Cerebellar nuclear complex (tissue), 1 donor: Measurements from ENCODE around the gene COQ10B.
"Not testable (repeated sequence)": the region's sequence is repeated elsewhere in the genome, so short reads cannot be mapped to it uniquely, and the experiment has no call there.

Source experiments
- DNase-seq, 2 experiments: peaks; one replicate each; lab custom pipeline; 2025; lab: John Stamatoyannopoulos, UW

The COQ10B gene

DNA sequence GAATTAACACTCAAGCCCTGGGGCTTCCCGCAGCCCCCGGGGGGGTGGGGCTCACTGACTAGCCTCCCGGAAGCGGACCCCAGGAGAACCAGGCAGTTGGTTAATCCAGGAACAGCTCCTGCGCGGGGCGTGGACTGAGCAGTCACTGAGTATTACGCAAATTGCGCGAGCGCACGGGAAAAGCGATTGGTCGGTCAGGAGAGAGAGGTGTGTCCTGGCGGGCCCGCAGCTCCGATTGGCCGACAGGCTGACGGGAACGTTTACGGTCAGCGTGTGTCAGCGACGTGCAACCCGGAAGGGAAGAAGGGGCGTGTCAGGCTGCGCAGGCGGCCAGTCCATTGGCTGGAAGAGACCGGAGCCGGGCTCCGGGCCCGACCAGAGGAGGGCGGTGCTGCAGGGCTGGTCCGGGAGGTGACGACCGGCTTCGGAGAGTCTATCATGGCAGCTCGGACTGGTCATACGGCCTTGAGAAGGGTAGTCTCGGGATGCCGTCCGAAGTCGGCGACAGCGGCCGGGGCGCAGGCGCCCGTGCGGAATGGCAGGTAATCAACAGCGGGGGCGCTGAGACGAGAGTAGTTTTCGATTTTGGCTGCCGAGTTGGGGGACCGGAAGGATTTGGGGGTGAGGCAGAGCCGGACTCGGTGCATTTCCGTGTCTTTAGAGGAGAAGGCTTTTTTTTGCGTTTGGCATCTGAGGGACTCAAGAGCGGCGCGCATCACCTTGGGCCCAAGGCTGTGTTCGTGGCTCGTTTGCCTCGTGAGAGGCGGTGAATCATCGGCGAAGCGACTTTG is at the start of gene COQ10B:
TSS of gene COQ10B (plus strand) at position 430 of the 791 bp plus-strand sequence. CDS start at position 439, 9 bp downstream.
- peak; percentile 96 to 99 for DNase-seq

DNA sequence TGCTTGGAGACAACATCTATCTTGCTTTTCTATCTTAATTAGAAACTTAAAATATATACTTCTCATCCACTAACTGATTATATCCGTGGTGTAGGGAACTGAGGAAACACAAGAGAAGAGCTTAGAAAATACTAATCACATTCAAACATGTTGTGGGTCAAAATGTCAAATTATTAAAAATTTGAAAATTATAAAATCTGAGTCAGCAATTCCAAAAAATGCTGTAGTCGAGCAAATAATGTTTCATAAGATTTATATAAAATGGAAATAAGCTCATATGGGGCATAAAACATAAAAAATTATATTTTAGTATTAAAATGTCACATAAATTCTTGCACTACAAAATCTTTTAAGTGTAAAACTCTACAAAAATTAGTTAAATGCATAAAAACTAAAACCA is 47.8 kb upstream of the COQ10B start:
- DNase-seq = no peak

DNA sequence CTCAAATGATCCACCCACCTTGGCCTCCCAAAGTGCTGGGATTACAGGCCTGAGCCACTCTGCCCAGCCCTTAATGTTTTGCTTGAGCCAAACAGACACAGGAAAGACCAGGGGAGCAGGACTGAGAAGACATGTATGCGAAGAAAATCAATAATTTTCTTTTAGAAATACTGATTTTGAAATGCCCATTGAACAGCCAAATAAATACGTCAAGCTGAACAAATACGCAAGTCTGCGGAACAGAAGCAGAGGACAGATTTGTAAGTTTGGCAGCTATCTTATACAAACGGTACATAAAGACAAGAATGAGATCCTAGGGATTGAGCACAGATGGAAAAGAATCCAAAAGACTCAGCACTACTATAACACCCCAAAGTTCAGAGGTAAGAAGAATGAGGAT is 39.3 kb upstream of the COQ10B start:
- DNase-seq = no peak

DNA sequence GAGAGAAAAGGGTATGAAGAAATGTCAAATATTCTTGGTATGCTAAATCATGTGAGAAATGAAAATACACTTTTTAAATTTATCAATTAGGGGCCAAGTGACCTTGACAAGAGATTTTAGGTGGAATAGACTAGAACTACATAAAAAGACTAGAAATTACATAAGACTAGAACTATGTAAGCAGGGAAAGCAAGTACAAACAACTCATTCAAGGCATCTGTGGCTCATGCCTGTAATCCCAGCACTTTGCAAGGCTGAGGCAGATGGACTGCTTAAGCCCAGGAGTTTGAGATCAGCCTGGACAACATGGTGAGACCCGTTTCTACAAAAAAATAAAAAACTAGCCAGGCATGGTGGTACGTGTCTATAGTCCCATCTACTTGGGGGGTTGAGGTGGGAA is 38.8 kb upstream of the COQ10B start:
- DNase-seq = no peak

DNA sequence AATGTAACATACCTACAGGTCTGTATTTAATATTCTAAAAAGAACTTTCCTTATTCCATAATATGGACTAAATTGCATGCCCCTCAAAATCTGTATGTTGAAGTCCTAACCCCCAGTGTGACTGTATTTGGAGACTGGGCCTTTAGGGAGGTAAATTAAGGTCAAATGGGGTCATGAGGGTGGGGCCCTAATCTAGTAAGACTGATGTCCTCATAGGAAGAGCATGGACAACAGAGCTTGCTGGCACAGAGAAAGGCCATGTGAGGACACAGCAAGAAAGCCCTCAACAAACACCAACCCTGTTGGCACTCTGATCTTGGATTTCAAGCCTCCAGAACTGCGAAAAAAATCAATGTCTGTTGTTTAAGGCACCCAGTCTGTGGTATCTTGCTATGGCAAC is 37.1 kb upstream of the COQ10B start:
- no peak for DNase-seq

DNA sequence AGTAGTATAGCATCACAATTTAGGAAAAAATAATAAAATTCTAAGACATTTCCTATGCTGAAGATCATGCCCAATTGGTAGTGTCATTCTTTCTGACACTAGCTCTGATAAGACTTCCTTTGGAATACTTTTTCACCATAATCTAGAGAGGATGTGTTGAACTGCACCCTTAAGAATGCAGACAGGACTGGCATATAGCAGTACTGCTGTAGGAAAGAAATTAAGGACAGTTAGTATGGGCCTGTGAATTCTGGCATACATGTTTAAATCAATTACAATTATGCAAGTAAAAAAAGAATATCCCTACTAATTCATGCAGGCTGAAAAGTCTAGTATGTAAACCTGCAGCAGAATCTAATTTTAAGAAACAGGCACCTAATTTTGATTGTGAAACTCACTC is 33.9 kb upstream of the COQ10B start:
- DNase-seq = no peak

DNA sequence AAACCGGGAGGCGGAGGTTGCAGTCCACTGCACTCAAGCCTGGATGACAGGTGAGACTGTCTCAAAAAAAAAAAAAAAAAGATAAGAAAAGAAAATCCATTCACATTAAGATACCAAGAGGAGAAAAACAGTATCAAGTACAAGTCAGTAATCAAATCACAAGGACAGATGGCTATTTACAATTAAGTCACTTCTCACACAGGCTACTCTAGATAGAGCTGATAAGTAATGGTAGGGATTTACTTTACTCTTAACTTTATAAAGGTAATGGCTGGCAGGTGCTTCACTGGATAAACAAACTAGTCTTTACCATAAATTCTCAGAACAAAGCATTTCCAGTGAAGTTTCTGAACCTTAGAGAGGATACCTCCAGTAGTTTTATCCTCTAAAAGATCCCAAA is 30.0 kb upstream of the COQ10B start:
- no peak for DNase-seq

DNA sequence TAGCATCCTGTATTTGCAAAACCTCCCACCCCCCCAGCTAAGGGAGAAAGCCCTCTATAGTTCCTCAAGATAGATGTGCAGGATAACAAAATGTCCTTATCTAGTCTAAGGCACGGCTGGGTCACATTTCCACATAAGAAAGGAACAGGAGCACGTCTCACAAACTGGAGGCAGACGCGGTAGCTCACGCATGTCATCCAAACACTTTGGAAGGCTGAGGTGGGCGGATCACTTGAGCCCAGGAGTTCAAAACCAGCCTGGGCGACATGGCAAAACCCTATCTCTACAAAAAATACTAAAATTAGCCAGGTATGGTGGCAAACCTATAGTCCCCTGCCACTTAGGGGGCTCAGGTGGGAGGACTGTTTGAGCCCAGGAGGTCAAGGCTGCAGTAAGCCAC is 27.8 kb upstream of the COQ10B start:
- DNase-seq = no peak

DNA sequence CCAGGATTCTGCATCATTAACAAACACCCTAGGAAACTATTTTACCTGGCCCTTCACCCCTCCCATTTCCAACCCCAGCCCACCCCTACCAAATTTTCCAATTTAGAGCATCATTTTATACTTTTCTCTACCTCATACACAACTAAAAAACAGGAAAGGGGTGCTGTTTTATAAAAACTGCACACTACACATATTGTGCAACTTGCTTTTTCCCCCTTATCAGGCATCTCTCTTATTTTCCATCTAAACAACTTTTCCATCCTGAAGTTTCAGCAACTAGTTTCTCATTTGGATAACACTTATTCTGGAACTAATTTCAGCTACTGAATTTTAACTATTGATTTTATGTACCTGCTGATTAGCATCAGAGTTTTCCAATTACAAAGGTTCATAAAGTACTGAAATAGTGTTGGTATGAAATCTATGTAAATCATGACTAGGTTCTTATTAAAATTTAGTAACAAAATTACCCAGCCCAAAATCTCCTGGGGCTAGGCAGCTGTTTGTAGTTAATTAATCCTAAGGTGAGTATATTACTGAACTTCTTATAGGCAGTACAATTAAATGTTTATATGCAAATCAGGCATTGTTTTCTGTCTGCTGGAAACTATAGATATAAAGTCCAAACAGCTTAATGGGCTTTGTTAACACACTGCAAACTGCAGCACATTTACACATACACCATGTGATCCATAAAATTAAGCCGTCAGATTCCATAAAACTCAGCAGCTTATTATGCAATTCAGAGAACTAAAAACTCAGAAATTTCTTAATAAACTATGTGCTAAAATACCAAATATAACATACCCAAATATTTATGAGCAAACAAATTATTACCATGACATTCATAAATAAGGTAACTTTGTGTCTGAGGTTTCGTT is 26.4 kb upstream of the COQ10B start:
- no peak for DNase-seq

DNA sequence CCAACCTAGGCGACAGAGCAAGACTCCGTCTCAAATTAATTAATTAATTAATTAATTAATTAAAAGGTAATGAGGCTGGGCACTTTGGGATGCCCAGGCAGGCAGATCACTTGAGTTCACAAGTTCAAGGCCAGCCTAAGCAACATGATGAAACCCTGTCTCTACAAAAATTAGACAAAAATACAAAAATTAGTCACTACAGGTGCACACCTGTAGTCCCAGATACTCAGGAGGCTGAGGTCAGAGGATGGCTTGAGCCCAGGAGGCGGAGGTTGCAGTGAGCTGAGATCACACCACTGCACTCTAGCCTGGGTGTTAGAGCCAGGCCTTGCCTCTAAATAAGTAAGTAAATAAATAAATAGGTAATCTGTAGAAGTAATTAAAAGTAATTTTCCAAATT is 25.4 kb upstream of the COQ10B start:
- DNase-seq = no peak

DNA sequence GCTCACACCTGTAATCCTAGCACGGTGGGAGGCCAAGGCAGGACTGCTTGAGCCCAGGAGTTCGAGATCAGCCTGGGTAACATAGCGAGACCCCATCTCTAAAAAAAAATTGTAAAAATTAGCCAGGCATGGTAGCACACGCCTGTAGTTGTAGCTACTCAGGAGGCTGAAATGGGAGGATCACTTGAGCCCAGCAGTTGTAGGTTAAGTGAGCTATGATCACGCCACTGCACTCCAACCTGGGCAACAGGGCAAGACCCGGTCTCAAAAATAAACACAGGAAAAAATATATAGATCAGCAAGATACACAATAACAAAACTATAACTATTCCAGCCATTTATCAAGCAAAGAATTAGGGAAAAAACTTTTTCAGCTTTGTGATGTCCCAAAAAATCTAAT is 21.5 kb upstream of the COQ10B start:
- DNase-seq = no peak

DNA sequence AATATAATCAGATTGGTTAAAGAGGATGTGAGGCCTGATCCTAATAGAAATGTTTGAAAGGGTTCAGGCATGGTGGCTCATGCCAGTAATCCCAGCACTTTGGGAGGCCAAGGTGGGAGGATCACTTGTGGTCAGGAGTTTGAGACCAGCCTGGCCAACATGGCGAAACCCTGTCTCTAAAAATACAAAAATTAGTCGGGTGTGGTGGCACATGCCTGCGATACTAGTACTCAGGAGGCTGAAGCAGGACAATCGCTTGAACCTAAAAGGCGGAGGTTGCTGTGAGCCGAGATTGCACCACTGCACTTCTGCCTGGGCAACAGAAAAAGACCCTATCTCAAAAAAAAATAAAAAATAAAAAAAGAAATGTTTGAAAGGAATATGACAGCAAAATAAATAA is 20.8 kb upstream of the COQ10B start:
- not testable (repeated sequence) for DNase-seq

DNA sequence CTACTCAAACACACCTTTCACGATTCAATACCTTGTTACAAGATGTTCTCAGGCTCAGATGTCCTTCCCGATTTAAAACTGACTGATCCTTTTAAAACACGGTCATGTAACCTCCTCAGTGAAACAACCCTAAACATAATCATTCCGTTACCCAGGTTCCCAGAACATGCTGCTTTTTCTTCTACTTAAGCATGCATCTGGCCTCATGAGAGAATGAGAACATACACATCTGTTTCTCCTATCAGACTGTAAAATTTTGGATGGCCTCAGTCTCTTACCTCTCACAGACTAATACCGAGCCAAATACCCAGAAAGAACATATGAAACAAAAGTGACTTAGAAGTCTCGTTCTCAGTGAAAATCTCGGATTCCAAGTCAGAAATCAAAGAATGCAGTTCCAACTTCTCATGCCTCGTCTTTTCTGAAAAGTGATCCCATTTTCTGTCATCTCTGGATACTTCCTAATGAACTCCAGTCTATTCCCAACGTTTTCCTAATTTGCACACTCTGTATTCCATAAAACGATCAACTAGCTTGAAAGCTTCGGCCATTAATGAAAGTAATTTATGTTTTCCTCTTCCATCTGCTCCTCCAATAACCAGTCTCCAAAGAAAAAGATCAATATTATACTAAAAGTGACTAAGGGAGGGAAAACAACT is 19.4 kb upstream of the COQ10B start:
- no peak for DNase-seq

DNA sequence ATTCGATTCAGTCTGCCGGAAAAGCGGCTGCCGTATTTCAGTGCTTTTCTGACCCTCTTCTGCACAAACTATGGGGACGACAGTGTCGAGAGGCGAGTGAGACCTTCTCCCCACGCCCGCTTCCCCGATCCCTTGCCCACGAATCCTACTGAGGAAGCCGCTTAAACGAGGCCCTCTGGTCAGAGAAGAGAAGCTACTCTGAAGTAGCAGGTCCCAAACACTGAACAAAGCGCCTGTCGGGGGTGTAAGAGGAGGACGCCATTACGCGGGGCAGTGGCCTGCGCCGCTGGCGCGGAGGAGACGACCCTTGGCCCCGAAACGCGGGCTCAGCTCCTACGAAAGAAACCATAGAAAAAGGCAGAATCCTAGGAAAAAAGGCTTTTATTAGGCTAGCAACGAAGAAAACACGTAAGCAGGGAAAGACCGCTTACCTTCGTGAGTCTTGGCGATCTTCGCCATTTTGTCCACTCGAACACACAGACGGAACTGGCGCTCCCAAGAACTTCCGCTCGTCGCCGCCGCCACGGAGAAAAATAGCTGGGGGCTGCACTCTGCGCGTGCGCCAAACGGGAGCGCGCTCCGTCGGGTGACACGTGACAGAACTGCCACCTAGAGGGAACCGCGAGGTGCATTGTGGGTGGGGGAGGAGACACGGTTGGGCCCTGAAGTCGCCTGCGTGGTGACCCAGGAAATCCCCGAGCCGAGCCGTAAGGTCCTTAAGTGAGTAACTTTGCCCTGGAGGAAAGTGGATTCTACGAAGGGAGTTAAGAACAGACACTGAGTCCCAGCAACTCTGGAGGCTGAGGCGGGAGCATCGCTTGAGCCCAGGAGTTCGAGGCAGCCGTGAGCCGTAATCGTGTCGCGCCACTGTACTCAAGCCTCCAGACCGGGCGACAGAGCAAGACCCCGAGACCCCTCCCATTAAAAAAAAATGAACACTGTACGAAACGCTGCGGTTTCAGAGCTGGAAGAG is 18.5 kb upstream of the COQ10B start, which contains the start of gene SF3B1:
TSS of gene SF3B1 (minus strand) at position 488 of the 973 bp plus-strand sequence. CDS start at position 459, 29 bp downstream.
- peak; percentile 12 to 84 for DNase-seq

DNA sequence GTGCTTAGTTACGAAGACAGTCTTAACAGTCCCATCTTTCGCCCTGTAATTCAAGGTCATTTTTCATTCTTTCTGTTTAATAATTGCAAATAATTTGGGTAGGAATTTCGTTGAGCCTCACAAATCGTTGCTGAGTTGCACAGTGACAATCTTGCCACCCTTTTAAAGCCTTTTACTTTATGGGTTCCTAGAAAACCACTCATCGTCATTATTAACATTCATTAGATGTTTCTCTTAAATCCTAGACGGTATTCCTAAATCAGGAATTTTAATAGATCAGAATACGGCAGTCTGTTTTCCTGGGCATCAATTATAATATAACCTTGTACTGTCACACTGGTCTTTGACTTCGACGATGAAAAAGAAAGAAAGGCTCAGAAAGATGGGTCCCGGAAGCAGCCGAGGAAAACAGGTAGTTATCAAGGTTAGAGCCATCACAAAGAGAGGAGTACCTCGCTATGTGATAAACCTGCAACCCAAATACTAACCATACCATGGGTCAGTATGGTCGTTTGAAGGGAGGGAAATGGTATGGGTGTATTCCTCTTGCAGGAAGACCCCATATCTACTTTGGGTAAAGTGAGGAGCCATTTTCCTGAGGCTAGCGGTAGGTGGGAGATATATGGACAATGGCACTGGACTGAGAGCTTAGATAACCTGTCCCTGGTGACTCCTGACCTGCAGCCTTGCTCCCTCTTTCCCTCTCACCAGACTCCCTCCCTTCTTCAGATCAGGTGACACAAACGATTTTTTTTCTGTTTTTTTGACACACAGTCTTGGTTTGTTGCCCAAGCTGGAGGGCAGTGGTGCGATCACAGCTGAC is 17.5 kb upstream of the COQ10B start:
- DNase-seq = no peak

DNA sequence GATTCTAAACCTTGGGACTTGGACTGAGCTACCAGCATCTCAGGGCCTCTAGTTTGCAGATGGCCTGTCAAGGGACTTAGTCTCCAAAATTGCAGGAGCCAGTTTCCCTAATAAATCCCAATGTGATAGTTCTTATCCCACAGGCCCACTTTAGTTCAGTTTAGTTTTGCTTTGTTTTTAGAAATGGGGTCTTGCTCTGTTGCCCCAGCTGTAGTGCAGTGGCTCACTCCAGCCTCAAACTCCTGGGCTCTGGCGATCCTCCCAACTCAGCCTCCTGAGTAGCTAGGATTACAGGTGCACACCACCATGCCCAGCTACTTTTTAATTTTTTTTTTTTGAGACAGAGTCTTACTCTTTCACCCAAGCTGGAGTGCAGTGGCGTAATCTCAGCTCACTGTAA is 16.0 kb upstream of the COQ10B start:
- DNase-seq = no peak

DNA sequence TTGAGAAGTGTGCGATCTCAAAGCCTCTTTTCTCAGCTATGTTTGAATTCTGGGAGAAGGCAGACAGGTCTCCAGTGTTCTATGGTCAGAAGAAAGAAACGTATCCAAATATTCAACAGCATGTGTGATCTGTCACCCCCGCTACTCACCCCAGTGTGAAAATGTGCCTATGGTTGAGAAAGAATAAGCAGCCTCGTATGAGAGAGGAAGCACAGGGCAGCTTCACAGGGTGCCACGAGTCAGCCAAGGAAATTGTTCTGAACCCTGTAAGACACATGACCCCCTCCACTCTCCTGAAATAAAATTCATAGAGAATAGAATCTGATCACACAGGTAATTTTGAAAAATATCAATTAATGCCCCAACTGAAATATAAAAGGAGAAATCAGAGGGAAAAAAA is 10.5 kb upstream of the COQ10B start:
- no peak for DNase-seq

DNA sequence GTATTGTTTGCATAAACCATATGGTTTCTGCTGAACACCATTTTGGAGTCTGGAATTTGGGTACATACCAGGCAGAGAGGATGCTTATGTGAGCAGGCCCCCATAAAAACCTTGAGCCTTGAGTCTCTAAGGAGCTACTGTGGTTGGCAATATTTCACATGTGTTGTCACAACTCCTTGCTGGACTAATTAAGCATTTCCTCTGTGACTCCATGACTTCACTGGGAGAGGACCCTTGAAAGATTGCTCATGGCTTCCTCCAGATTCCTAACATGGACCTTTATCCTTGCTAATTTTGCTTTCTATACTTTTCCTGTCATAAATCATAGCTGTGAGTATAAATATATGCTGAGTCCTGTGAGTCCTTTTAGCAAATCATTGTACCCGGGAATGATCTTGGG is 7.6 kb upstream of the COQ10B start:
- no peak for DNase-seq

DNA sequence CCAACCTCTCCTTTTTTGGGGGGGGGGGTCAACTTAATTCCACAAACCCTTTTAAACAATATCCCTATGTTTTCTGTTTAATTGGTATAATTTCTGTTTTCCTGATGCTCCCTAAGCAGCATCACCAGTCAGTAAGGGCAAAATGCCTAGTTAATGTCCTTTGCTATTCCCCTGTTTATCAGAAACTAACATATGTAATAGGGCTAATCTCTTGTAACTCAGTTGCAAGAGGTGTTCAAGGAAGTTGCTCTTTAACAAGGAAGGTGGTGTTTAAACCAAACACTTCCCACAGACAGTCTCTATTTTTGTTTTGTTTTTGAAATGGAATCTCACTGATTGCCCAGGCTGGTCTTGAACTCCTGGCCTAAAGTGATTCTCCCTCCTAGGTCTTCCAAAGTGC is 6.5 kb upstream of the COQ10B start:
- DNase-seq = no peak

DNA sequence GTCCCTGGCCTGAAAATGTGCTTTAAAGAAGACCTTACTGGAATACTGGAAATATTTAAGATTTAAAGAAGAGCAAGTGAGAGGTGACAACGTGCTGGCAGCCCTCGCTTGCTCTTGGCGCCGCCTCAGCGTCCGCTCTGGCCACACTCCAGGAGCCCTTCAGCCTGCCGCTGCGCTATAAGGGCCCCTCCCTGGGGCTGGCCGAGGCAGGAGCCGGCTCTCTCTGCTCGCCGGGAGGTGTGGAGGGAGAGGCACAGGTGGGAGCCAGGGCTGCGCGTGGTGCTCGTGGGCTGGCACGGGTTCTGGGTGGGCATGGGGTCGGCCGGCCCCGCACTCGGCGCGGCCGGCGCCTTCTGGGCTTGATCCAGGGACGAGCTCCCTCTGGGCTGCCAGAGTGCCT is 2.9 kb upstream of the COQ10B start:
- DNase-seq = no peak
